Neural cell (in vitro differentiated cells): Measurements from ENCODE around the gene SIK3.

Experiments used
- CTCF ChIP-seq: fragments of 450-650 bp; IDR thresholded peaks from 2 replicates; pipeline ENCODE4 v1.5.1; 2014; ENCODE audit warnings: antibody characterized with exemption, mild to moderate bottlenecking, moderate library complexity; ENCODE audit not compliant: poor library complexity, severe bottlenecking
- EP300 ChIP-seq: fragments of 450-650 bp; conservative IDR thresholded peaks from 2 replicates; pipeline ENCODE4 v1.6.1; 2014; ENCODE audit warnings: antibody characterized with exemption, mild to moderate bottlenecking, moderate library complexity; ENCODE audit not compliant: poor library complexity, severe bottlenecking
- EZH2 ChIP-seq: fragments of 200-600, 300-800 bp; shearing (Covaris generic), sonication (generic); IDR thresholded peaks from 2 replicates; pipeline ENCODE4 v1.6.1; 2014; ENCODE audit warnings: antibody characterized with exemption, low read length, borderline replicate concordance, mild to moderate bottlenecking; ENCODE audit not compliant: insufficient read depth, poor library complexity, severe bottlenecking
- RAD21 ChIP-seq: fragments of 450-650 bp; conservative IDR thresholded peaks from 2 replicates; pipeline ENCODE4 v1.6.1; 2014; ENCODE audit warnings: antibody characterized with exemption, mild to moderate bottlenecking, moderate library complexity
- TF ChIP-seq, protein P1 (sequence below): IDR thresholded peaks from 2 replicates; pipeline ENCODE4 v1.6.1; 2012; ENCODE audit warnings: borderline replicate concordance

GRCh38 chr11:117020287-117020686 lies 77.9 kb downstream of the SIK3 start:
- TF ChIP-seq CTCF, result no peak
- TF ChIP-seq EZH2, result no peak
- TF ChIP-seq EP300, result no peak
- TF ChIP-seq, protein P1, sequence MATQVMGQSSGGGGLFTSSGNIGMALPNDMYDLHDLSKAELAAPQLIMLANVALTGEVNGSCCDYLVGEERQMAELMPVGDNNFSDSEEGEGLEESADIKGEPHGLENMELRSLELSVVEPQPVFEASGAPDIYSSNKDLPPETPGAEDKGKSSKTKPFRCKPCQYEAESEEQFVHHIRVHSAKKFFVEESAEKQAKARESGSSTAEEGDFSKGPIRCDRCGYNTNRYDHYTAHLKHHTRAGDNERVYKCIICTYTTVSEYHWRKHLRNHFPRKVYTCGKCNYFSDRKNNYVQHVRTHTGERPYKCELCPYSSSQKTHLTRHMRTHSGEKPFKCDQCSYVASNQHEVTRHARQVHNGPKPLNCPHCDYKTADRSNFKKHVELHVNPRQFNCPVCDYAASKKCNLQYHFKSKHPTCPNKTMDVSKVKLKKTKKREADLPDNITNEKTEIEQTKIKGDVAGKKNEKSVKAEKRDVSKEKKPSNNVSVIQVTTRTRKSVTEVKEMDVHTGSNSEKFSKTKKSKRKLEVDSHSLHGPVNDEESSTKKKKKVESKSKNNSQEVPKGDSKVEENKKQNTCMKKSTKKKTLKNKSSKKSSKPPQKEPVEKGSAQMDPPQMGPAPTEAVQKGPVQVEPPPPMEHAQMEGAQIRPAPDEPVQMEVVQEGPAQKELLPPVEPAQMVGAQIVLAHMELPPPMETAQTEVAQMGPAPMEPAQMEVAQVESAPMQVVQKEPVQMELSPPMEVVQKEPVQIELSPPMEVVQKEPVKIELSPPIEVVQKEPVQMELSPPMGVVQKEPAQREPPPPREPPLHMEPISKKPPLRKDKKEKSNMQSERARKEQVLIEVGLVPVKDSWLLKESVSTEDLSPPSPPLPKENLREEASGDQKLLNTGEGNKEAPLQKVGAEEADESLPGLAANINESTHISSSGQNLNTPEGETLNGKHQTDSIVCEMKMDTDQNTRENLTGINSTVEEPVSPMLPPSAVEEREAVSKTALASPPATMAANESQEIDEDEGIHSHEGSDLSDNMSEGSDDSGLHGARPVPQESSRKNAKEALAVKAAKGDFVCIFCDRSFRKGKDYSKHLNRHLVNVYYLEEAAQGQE, result no peak
- no peak for TF ChIP-seq RAD21
